ENCODE measurements around the gene STXBP1. TPM values are rescaled to one million over a fixed set of nuclear protein-coding genes. Genes with fewer than 3 reads are reported as not detected.

Gene STXBP1
- total and polyA plus RNA-seq, 2 of the 13 experiments (the other 11 are each of a cell fraction or from before 2014, with no cell fraction given) = 2.9 TPM

- TF ChIP-seq, protein P1, sequence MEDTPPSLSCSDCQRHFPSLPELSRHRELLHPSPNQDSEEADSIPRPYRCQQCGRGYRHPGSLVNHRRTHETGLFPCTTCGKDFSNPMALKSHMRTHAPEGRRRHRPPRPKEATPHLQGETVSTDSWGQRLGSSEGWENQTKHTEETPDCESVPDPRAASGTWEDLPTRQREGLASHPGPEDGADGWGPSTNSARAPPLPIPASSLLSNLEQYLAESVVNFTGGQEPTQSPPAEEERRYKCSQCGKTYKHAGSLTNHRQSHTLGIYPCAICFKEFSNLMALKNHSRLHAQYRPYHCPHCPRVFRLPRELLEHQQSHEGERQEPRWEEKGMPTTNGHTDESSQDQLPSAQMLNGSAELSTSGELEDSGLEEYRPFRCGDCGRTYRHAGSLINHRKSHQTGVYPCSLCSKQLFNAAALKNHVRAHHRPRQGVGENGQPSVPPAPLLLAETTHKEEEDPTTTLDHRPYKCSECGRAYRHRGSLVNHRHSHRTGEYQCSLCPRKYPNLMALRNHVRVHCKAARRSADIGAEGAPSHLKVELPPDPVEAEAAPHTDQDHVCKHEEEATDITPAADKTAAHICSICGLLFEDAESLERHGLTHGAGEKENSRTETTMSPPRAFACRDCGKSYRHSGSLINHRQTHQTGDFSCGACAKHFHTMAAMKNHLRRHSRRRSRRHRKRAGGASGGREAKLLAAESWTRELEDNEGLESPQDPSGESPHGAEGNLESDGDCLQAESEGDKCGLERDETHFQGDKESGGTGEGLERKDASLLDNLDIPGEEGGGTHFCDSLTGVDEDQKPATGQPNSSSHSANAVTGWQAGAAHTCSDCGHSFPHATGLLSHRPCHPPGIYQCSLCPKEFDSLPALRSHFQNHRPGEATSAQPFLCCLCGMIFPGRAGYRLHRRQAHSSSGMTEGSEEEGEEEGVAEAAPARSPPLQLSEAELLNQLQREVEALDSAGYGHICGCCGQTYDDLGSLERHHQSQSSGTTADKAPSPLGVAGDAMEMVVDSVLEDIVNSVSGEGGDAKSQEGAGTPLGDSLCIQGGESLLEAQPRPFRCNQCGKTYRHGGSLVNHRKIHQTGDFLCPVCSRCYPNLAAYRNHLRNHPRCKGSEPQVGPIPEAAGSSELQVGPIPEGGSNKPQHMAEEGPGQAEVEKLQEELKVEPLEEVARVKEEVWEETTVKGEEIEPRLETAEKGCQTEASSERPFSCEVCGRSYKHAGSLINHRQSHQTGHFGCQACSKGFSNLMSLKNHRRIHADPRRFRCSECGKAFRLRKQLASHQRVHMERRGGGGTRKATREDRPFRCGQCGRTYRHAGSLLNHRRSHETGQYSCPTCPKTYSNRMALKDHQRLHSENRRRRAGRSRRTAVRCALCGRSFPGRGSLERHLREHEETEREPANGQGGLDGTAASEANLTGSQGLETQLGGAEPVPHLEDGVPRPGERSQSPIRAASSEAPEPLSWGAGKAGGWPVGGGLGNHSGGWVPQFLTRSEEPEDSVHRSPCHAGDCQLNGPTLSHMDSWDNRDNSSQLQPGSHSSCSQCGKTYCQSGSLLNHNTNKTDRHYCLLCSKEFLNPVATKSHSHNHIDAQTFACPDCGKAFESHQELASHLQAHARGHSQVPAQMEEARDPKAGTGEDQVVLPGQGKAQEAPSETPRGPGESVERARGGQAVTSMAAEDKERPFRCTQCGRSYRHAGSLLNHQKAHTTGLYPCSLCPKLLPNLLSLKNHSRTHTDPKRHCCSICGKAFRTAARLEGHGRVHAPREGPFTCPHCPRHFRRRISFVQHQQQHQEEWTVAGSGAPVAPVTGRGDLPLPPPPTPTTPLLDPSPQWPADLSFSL (CRISPR knock-in tag; IDR thresholded peaks at IDR 0.05) = no peak
- TF ChIP-seq ETV6 (CRISPR knock-in tag; conservative IDR thresholded peaks at IDR 0.05) (no peak), MYNN (CRISPR knock-in tag; IDR thresholded peaks at IDR 0.05; ENCODE audit: low read depth) (no peak), RELA (CRISPR knock-in tag; IDR thresholded peaks at IDR 0.05) (no peak), NFE2L2 (IDR thresholded peaks at IDR 0.05; ENCODE audit: low read length) (no peak), ZBTB1 (CRISPR knock-in tag; IDR thresholded peaks at IDR 0.05; ENCODE audit: borderline replicate concordance) (no peak), KLF16 (CRISPR knock-in tag; IDR thresholded peaks at IDR 0.05) (no peak), PITX1 (CRISPR knock-in tag; IDR thresholded peaks at IDR 0.05) (no peak; the same call in 1 of the 2 replicates), FOXA1 (IDR thresholded peaks at IDR 0.05) (no peak), FOXA1 (CRISPR knock-in tag; IDR thresholded peaks at IDR 0.05) (no peak), ZSCAN22 (CRISPR knock-in tag; IDR thresholded peaks at IDR 0.05) (no peak), NFKB2 (CRISPR knock-in tag; IDR thresholded peaks at IDR 0.05; ENCODE audit: borderline replicate concordance) (peak; percentile 95; the same call in 1 of the 2 replicates)
- TF ChIP-seq, protein P2, sequence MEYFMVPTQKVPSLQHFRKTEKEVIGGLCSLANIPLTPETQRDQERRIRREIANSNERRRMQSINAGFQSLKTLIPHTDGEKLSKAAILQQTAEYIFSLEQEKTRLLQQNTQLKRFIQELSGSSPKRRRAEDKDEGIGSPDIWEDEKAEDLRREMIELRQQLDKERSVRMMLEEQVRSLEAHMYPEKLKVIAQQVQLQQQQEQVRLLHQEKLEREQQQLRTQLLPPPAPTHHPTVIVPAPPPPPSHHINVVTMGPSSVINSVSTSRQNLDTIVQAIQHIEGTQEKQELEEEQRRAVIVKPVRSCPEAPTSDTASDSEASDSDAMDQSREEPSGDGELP (IDR thresholded peaks at IDR 0.05; ENCODE audit: borderline replicate concordance, low read depth) = peak; percentile 57; the same call in 1 of the 2 replicates
- TF ChIP-seq, protein P3, sequence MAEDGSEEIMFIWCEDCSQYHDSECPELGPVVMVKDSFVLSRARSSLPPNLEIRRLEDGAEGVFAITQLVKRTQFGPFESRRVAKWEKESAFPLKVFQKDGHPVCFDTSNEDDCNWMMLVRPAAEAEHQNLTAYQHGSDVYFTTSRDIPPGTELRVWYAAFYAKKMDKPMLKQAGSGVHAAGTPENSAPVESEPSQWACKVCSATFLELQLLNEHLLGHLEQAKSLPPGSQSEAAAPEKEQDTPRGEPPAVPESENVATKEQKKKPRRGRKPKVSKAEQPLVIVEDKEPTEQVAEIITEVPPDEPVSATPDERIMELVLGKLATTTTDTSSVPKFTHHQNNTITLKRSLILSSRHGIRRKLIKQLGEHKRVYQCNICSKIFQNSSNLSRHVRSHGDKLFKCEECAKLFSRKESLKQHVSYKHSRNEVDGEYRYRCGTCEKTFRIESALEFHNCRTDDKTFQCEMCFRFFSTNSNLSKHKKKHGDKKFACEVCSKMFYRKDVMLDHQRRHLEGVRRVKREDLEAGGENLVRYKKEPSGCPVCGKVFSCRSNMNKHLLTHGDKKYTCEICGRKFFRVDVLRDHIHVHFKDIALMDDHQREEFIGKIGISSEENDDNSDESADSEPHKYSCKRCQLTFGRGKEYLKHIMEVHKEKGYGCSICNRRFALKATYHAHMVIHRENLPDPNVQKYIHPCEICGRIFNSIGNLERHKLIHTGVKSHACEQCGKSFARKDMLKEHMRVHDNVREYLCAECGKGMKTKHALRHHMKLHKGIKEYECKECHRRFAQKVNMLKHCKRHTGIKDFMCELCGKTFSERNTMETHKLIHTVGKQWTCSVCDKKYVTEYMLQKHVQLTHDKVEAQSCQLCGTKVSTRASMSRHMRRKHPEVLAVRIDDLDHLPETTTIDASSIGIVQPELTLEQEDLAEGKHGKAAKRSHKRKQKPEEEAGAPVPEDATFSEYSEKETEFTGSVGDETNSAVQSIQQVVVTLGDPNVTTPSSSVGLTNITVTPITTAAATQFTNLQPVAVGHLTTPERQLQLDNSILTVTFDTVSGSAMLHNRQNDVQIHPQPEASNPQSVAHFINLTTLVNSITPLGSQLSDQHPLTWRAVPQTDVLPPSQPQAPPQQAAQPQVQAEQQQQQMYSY (CRISPR knock-in tag; IDR thresholded peaks at IDR 0.05) = no peak
Observed at GRCh38 chr9:127608104-127608966, 3.7 kb upstream of the STXBP1 start (continued).

Measured in HepG2 (cell line).